Measurements from ENCODE around the gene TTBK1. TPM values are rescaled to one million over a fixed set of nuclear protein-coding genes. Genes with fewer than 3 reads are reported as not detected.

The TTBK1 gene
- total and polyA plus RNA-seq, 8 donors: 0.05 to 0.37 (median 0.14) TPM; not detected in 3

DNA sequence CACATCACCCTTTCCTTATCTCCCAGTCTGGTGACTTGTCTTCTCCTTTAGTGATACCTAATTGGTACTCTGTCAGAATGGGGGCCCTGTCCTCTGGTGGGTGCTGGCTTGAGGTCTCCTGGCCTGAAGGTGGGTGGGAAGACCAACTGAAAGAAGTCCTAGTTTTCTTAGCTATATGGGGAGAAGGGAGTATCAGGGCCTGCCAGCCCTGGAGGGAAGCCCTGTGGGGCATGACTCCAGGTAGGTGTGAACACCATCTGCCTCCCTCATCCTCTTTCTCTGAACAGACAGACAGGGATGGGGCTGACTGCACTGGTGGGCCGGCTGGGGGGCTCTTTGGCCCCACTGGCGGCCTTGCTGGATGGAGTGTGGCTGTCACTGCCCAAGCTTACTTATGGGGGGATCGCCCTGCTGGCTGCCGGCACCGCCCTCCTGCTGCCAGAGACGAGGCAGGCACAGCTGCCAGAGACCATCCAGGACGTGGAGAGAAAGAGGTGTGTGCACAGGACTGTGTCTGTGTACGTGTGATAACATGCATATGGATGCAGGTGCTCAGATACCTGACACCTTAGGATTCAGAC, 60.6 kb downstream of the TTBK1 start:
- peaks cover 0 to 11% (median 10%) of the 10 kb centered on the region in 4 donors for H3K4me1 ChIP-seq
- no peak for DNase-seq
- H3K36me3 ChIP-seq: no peaks in the 10 kb centered on the region
- no peak overlapping the region for H3K4me3 ChIP-seq
- H3K27ac ChIP-seq: no peak overlapping the region
- TF ChIP-seq EP300 (IDR thresholded peaks at IDR 0.05) (no peak), POLR2AphosphoS5 (IDR thresholded peaks at IDR 0.05) (no peak), POLR2A (IDR thresholded peaks at IDR 0.05) (no peak)
- TF ChIP-seq, protein P1, sequence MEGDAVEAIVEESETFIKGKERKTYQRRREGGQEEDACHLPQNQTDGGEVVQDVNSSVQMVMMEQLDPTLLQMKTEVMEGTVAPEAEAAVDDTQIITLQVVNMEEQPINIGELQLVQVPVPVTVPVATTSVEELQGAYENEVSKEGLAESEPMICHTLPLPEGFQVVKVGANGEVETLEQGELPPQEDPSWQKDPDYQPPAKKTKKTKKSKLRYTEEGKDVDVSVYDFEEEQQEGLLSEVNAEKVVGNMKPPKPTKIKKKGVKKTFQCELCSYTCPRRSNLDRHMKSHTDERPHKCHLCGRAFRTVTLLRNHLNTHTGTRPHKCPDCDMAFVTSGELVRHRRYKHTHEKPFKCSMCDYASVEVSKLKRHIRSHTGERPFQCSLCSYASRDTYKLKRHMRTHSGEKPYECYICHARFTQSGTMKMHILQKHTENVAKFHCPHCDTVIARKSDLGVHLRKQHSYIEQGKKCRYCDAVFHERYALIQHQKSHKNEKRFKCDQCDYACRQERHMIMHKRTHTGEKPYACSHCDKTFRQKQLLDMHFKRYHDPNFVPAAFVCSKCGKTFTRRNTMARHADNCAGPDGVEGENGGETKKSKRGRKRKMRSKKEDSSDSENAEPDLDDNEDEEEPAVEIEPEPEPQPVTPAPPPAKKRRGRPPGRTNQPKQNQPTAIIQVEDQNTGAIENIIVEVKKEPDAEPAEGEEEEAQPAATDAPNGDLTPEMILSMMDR (IDR thresholded peaks at IDR 0.05): no peak
- intact Hi-C loops (cut with DNase I; ENCODE audit: low total_unique reads): no loop called here
- 69 to 78% (median 75%) methylated on average over 6 to 8 of the region's 8 CpGs for WGBS, 5 donors
- no peaks in the 10 kb centered on the region for H3K9me3 ChIP-seq
- H3K27me3 ChIP-seq: peaks cover 0 to 66% (median 10%) of the 10 kb centered on the region in 3 donors

DNA sequence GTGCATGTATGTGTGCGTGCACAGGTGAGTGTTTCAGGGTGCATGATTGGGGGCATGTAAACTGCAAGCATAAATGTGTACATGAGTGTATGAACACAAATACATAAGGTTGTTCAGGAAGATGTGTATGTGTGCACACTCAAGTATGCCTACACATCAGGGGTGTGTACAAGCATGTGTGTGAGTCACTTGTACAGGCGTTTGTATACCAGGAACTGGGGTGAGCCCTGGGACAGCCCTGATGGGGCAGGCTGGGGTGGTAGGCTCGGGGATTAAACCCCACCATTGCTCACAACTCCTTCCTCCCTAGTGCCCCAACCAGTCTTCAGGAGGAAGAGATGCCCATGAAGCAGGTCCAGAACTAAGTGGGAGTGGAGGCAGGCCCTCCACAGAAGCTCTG, 61.1 kb downstream of the TTBK1 start:
- no peak for DNase-seq
- no peaks in the 10 kb centered on the region for H3K9me3 ChIP-seq
- 66 to 81% (median 72%) methylated on average over 3 of the region's 3 CpGs for WGBS, 5 donors
- H3K4me1 ChIP-seq: peaks cover 0 to 15% (median 13%) of the 10 kb centered on the region in 4 donors
- no peak overlapping the region for H3K27ac ChIP-seq
- H3K4me3 ChIP-seq: no peak overlapping the region
- TF ChIP-seq, protein P1 (IDR thresholded peaks at IDR 0.05): no peak
- TF ChIP-seq POLR2AphosphoS5 (IDR thresholded peaks at IDR 0.05) (no peak), POLR2A (IDR thresholded peaks at IDR 0.05) (no peak), EP300 (IDR thresholded peaks at IDR 0.05) (no peak)
- H3K36me3 ChIP-seq: no peaks in the 10 kb centered on the region
- intact Hi-C loops (cut with DNase I; ENCODE audit: low total_unique reads): no loop called here
- peaks cover 0 to 64% (median 10%) of the 10 kb centered on the region in 3 donors for H3K27me3 ChIP-seq

DNA sequence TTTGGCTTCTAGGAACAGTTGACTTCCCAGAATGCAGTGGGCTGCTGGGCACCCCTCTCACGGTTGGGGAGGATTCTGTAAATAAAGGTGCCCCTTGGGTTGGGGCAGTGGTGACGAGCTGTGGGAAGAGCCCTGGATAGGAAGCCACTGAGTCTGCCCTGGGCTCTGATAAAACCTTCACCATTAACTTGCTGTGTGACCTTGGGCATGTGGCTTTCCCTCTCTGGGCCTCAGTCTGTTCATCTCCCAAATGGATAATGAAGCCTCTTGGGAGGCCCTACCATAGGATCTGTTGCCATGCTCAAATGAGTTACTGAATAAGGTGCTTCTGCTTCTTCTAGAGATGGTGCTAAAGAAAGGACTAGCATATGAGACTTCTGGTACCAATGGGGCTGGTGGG, 61.6 kb downstream of the TTBK1 start:
- Histone ChIP-seq H3K27ac (no peak overlapping the region), H3K36me3 (no peaks in the 10 kb centered on the region), H3K27me3 (peaks cover 0 to 59% (median 10%) of the 10 kb centered on the region in 3 donors), H3K4me3 (no peak overlapping the region), H3K4me1 (peaks cover 0 to 15% (median 13%) of the 10 kb centered on the region in 4 donors), H3K9me3 (no peaks in the 10 kb centered on the region)
- no peak for DNase-seq
- TF ChIP-seq, protein P1 (IDR thresholded peaks at IDR 0.05): no peak
- intact Hi-C loops (cut with DNase I; ENCODE audit: low total_unique reads): no loop called here
- WGBS, 5 donors: 76 to 91% (median 81%) methylated on average over 2 of the region's 2 CpGs

DNA sequence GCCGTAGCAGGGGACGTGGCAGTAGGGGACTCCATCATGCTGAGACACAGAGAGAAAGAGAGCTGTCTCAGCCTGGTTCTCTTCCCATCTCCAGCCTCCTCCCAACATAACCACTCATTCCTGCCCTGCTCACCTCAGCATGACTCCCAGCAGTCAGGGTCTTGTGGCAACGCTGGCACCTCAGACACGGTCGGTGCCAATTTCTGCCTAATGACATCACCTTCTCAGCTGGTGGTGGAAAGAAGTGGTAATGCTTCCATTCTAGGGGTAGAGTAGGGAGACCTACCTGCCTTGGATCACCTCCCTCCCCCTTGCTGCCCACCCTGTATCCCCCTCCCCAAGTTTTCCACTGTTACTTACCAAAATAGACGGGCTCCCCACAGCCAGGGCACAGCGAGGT, 62.8 kb downstream of the TTBK1 start:
- 91 to 95% (median 92%) methylated on average over 7 of the region's 7 CpGs for WGBS, 5 donors
- Histone ChIP-seq H3K9me3 (no peaks in the 10 kb centered on the region), H3K27ac (no peak overlapping the region), H3K4me1 (peaks cover 0 to 15% (median 13%) of the 10 kb centered on the region in 4 donors), H3K36me3 (no peaks in the 10 kb centered on the region), H3K27me3 (peaks cover 0 to 47% (median 10%) of the 10 kb centered on the region in 3 donors), H3K4me3 (no peak overlapping the region)
- no peak for TF ChIP-seq EP300 (IDR thresholded peaks at IDR 0.05)
- TF ChIP-seq POLR2A (IDR thresholded peaks at IDR 0.05): no peak
- TF ChIP-seq, protein P1 (IDR thresholded peaks at IDR 0.05): no peak
- TF ChIP-seq POLR2AphosphoS5 (IDR thresholded peaks at IDR 0.05): no peak
- DNase-seq: no peak
- intact Hi-C loops (cut with DNase I; ENCODE audit: low total_unique reads): no loop called here
